HG03558 (cell line): Measurements from ENCODE around the gene DLX2.
"Not testable (repeated sequence)": the region's sequence is repeated elsewhere in the genome, so short reads cannot be mapped to it uniquely, and the experiment has no call there.

Experiments used
- ATAC-seq: cut with Tn5 transposase; IDR thresholded peaks from one replicate; pipeline ENCODE4 v1.9.1; 2021; ENCODE audit warnings: moderate number of reproducible peaks; ENCODE audit not compliant: unreplicated experiment; ENCODE audit errors: extremely low read depth

Gene DLX2

GRCh38 chr2:172102391-172103359 is at the start of gene DLX2:
DLX2 (minus strand) TSS chr2:172102900; CDS start chr2:172102538, 362 bp downstream.
- ATAC-seq, result peak; percentile 47

GRCh38 chr2:172147944-172148650 is 45.4 kb upstream of the DLX2 start:
- no peak for ATAC-seq

GRCh38 chr2:172143817-172144216 is 41.1 kb upstream of the DLX2 start:
- no peak for ATAC-seq

GRCh38 chr2:172138727-172139126 is 36.0 kb upstream of the DLX2 start:
- ATAC-seq, result not testable (repeated sequence)

GRCh38 chr2:172137943-172138342 is 35.2 kb upstream of the DLX2 start:
- no peak for ATAC-seq

- ATAC-seq, result no peak
Measured at GRCh38 chr2:172137109-172137508, 34.4 kb upstream of the DLX2 start.

GRCh38 chr2:172135446-172135845 is 32.7 kb upstream of the DLX2 start:
- ATAC-seq, result no peak

- no peak for ATAC-seq
Measured at GRCh38 chr2:172134270-172134669, 31.6 kb upstream of the DLX2 start.

GRCh38 chr2:172131713-172132555 is 29.2 kb upstream of the DLX2 start:
- ATAC-seq, result no peak

GRCh38 chr2:172129404-172129803 is 26.7 kb upstream of the DLX2 start:
- ATAC-seq, result no peak

- no peak for ATAC-seq
Measured at GRCh38 chr2:172128484-172128883, 25.8 kb upstream of the DLX2 start.

- ATAC-seq, result no peak
Measured at GRCh38 chr2:172120118-172120517, 17.4 kb upstream of the DLX2 start.

GRCh38 chr2:172119089-172119488 is 16.4 kb upstream of the DLX2 start:
- ATAC-seq, result no peak

GRCh38 chr2:172116107-172116506 is 13.4 kb upstream of the DLX2 start:
- ATAC-seq, result no peak

GRCh38 chr2:172114579-172114978 is 11.9 kb upstream of the DLX2 start:
- no peak for ATAC-seq

- not testable (repeated sequence) for ATAC-seq
Measured at GRCh38 chr2:172114176-172114575, 11.5 kb upstream of the DLX2 start.

GRCh38 chr2:172113617-172114016 is 10.9 kb upstream of the DLX2 start:
- ATAC-seq, result no peak

- ATAC-seq, result no peak
Measured at GRCh38 chr2:172109988-172110811, 7.5 kb upstream of the DLX2 start.

- ATAC-seq, result no peak
Measured at GRCh38 chr2:172109256-172109987, 6.7 kb upstream of the DLX2 start.
